Nephron progenitor cell (in vitro differentiated cells): ENCODE results near the gene LONP2.

Experiments
- DNase-seq: peaks from one replicate; pipeline ENCODE4 v3.0.0; 2021
- H3K27ac Mint-ChIP-seq: 2 replicates; pipeline ENCODE4 v1.8.0; 2021; ENCODE audit warnings: mild to moderate bottlenecking, moderate library complexity, mixed read lengths
- H3K27me3 Mint-ChIP-seq: 2 replicates; pipeline ENCODE4 v1.8.0; 2021; ENCODE audit warnings: mild to moderate bottlenecking, low read depth, mixed read lengths; ENCODE audit not compliant: poor library complexity
- H3K36me3 Mint-ChIP-seq: 2 replicates; pipeline ENCODE4 v1.8.0; 2021; ENCODE audit warnings: low read depth, mixed read lengths
- H3K4me1 Mint-ChIP-seq: 2 replicates; pipeline ENCODE4 v1.8.0; 2021; ENCODE audit warnings: mixed read lengths
- H3K4me3 Mint-ChIP-seq: 2 replicates; pipeline ENCODE4 v1.8.0; 2021; ENCODE audit warnings: mild to moderate bottlenecking, moderate library complexity, mixed read lengths
- H3K9me3 Mint-ChIP-seq: 2 replicates; pipeline ENCODE4 v1.8.0; 2021; ENCODE audit warnings: mild to moderate bottlenecking, moderate library complexity, mixed read lengths
- TF ChIP-seq, protein P1 (sequence below): fragments of 200-600 bp; sonication (generic); IDR thresholded peaks from 2 replicates; pipeline ENCODE4 v1.5.0; 2021; ENCODE audit warnings: antibody characterized with exemption

LONP2 gene

DNA sequence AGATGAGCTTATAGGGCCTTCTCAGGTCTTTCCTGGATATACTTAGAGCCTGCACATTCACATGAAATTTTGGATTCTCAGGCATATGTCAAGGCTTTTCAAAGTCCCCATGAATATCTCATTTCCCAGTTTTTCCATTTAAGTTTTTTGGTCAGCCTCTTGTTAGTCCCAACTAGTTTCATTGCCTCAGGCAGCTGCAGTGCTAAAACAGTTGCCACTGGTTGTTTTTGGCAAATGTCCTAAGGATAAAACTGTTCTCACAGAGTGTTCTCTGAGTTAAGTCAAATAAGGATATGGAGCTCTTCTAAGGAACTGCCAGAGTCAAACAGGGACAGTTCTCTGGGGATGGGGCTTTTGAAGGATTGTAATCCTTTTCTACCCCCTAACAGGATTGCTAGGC lies 43.1 kb downstream of the LONP2 start:
- Mint-ChIP-seq H3K4me1 (peaks cover 7% of the 10 kb centered on the region), H3K27me3 (peaks cover 3% of the 10 kb centered on the region), H3K27ac (no peak overlapping the region), H3K36me3 (peaks cover 91% of the 10 kb centered on the region), H3K4me3 (no peak overlapping the region), H3K9me3 (peaks cover 36% of the 10 kb centered on the region)
- TF ChIP-seq, protein P1, sequence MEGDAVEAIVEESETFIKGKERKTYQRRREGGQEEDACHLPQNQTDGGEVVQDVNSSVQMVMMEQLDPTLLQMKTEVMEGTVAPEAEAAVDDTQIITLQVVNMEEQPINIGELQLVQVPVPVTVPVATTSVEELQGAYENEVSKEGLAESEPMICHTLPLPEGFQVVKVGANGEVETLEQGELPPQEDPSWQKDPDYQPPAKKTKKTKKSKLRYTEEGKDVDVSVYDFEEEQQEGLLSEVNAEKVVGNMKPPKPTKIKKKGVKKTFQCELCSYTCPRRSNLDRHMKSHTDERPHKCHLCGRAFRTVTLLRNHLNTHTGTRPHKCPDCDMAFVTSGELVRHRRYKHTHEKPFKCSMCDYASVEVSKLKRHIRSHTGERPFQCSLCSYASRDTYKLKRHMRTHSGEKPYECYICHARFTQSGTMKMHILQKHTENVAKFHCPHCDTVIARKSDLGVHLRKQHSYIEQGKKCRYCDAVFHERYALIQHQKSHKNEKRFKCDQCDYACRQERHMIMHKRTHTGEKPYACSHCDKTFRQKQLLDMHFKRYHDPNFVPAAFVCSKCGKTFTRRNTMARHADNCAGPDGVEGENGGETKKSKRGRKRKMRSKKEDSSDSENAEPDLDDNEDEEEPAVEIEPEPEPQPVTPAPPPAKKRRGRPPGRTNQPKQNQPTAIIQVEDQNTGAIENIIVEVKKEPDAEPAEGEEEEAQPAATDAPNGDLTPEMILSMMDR, result no peak
- no peak for DNase-seq

DNA sequence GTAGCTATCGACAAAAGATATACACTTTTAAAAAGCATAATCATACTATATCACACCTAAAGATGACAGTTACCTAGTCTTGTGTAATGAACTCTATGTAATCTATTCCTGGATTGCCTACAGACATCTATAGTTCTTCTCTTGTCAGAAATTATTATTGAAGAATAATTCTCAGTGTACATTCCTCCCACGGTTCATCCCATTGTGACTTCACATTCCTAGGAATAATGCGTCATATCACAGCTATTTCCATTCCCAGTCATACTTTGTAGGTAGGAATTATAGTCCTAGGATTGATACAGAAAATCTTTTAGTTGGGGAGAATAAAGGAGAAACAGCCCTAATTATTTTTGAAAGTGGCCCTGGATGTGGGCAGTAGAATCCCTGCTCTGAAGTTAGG lies 47.2 kb downstream of the LONP2 start:
- Mint-ChIP-seq H3K4me1 (peaks cover 14% of the 10 kb centered on the region), H3K36me3 (peaks cover 92% of the 10 kb centered on the region), H3K27me3 (peaks cover 3% of the 10 kb centered on the region), H3K27ac (no peak overlapping the region), H3K4me3 (no peak overlapping the region), H3K9me3 (peaks cover 22% of the 10 kb centered on the region)
- DNase-seq, result no peak
- TF ChIP-seq, protein P1, result no peak

DNA sequence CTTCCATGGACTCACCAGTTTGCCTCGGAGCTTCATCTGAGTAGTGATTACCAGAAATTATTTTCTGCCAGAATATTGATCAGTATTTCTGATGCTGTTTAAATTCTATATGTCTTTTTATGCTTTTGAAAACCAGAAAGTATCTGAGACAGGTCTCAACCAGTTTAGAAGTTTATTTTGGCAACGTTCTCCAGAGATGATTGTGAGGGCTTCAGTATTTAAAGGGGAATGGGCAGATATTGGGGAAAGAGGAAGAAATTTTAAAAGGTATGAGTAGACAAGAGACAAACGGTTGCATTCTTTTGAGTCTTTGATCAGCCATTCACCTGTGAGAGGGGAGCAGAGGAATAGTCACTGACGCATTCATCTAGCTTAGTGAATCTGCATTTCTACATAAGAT lies 47.7 kb downstream of the LONP2 start:
- Mint-ChIP-seq H3K27me3 (no peaks in the 10 kb centered on the region), H3K27ac (peak overlapping the region; percentile 50), H3K9me3 (peaks cover 18% of the 10 kb centered on the region), H3K4me1 (peaks cover 14% of the 10 kb centered on the region), H3K4me3 (no peak overlapping the region), H3K36me3 (peaks cover 92% of the 10 kb centered on the region)
- DNase-seq, result no peak
- TF ChIP-seq, protein P1, result no peak

DNA sequence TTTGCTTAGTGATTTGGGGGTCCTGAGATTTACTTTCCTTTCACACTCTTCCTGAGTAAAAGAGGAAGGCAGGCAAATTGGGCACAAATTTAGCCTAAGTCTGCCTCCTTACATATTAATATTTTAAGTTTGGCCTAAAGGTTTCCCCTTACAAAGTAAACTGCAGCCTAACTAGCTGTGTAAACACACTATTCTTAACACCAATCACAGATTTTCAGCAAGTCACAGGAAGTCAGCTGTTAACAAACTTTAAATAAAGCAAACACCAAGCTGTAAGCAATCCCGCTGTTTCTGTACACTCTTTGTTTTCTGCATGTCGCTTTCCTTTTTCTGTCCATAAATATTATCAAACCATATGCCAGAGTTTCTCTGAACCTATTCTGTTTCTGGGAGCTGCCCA lies 48.4 kb downstream of the LONP2 start:
- TF ChIP-seq, protein P1, result no peak
- no peaks in the 10 kb centered on the region for H3K27me3 Mint-ChIP-seq
- peaks cover 92% of the 10 kb centered on the region for H3K36me3 Mint-ChIP-seq
- peaks cover 14% of the 10 kb centered on the region for H3K4me1 Mint-ChIP-seq
- no peak overlapping the region for H3K4me3 Mint-ChIP-seq
- peak overlapping the region; percentile 44 for H3K27ac Mint-ChIP-seq
- peaks cover 11% of the 10 kb centered on the region for H3K9me3 Mint-ChIP-seq
- DNase-seq, result no peak

DNA sequence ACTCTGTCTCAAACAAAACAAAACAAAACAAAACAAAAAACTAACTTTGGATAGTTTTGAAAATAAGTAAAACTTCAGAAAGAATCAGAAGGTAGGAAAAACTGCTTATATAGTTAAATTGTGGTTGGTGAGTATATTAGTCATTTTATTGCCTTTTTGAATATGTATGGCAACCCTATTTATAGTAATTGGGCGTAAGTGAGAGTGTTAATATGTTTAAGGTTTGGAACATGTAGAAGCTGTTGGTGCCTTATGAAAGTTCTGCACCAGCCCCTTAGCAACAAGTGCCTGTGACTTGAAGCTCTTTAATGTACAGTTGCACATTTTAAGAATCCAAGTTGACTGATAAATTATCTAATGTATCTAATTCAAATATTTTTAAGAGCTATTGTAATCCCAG lies 50.6 kb downstream of the LONP2 start:
- H3K27ac Mint-ChIP-seq, result no peak overlapping the region
- peaks cover 14% of the 10 kb centered on the region for H3K4me1 Mint-ChIP-seq
- H3K9me3 Mint-ChIP-seq, result peaks cover 5% of the 10 kb centered on the region
- TF ChIP-seq, protein P1, result no peak
- H3K27me3 Mint-ChIP-seq, result no peaks in the 10 kb centered on the region
- DNase-seq, result no peak
- H3K4me3 Mint-ChIP-seq, result no peak overlapping the region
- peaks cover 88% of the 10 kb centered on the region for H3K36me3 Mint-ChIP-seq

DNA sequence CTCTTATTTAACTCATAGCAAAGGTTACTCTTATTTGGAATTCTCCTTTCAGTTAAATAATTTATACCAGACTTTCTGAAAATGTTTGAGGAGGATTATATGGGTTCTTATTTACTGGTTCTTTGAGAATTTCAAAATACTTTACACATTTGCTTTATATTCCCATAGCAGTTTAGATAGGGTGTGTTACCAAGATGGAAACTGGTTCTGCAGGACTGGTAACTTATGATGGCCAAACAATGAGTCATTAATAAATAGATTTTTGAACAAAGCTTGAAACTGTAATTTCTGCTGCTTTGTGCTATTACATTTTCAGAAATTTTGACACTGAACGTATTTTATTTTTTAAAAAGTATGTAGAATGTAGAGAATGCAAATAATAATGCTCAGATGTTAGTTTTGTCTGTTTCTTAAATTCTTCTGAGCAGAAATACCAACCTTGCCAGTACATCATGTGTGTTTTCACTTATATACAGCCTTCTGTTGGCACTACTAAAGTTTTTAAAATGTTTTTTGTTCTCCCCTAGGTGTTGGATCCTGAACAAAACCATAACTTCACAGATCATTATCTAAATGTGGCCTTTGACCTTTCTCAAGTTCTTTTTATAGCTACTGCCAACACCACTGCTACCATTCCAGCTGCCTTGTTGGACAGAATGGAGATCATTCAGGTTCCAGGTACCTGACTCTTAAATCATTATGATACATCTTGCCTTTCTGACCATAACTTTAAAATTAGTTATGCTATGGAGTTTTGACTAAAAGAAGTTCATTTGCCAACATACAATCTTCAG lies 51.6 kb downstream of the LONP2 start:
- H3K27ac Mint-ChIP-seq, result no peak overlapping the region
- H3K4me1 Mint-ChIP-seq, result peaks cover 14% of the 10 kb centered on the region
- peaks cover 88% of the 10 kb centered on the region for H3K36me3 Mint-ChIP-seq

More for the DNA sequence above, 51.6 kb downstream of the LONP2 start:
- DNase-seq, result no peak
- TF ChIP-seq, protein P1, result no peak
- Mint-ChIP-seq H3K9me3 (peaks cover 5% of the 10 kb centered on the region), H3K27me3 (no peaks in the 10 kb centered on the region), H3K4me3 (no peak overlapping the region)
